ENCODE measurements around the gene SIN3B. TPM values are rescaled to one million over a fixed set of nuclear protein-coding genes. Genes with fewer than 3 reads are reported as not detected.

SIN3B gene
- polyA plus RNA-seq (31.2 and 36.9 TPM in 2 replicates), polyA minus RNA-seq (53.5 and 54.5 TPM in 2 replicates)

- no peaks in the 10 kb centered on the region for H3F3A ChIP-seq (ENCODE audit: insufficient read depth, low read length, poor library complexity, severe bottlenecking)
- H3K9me3 ChIP-seq (ENCODE audit: low read length) = no peaks in the 10 kb centered on the region
- H3K27me3 ChIP-seq (ENCODE audit: insufficient read depth, low read depth, low read length) = no peaks in the 10 kb centered on the region
- peak within 1 kb of the TSS; percentile 86 for H3K9ac ChIP-seq (ENCODE audit: low read length)
- H3K36me3 ChIP-seq (ENCODE audit: insufficient read depth, low read length) = no peaks in the 10 kb centered on the region
- peaks cover 20% of the 10 kb centered on the region for H3K79me2 ChIP-seq (replicated peaks; ENCODE audit: insufficient read depth, low read length)
- H4K20me1 ChIP-seq (ENCODE audit: insufficient read depth) = no peaks in the 10 kb centered on the region
- H3K4me2 ChIP-seq (ENCODE audit: low read length) = peak within 1 kb of the TSS; percentile 91
- H3K9me2 ChIP-seq (ENCODE audit: insufficient read depth, low read length) = no peaks in the 10 kb centered on the region
- H3K27ac ChIP-seq (ENCODE audit: low read length) = peak within 1 kb of the TSS; percentile 49
- H3K4me3 ChIP-seq (ENCODE audit: low read length) = peak within 1 kb of the TSS; percentile 97
- TF ChIP-seq EZH2 (IDR thresholded peaks at IDR 0.05; ENCODE audit: borderline replicate concordance, insufficient read depth, low read length, poor library complexity, severe bottlenecking) (no peak), EP300 (conservative IDR thresholded peaks at IDR 0.05; ENCODE audit: poor library complexity, severe bottlenecking) (no peak), TAF1 (IDR thresholded peaks at IDR 0.05; ENCODE audit: low read depth) (peak; percentile 19), CTCF (IDR thresholded peaks at IDR 0.05; ENCODE audit: poor library complexity, severe bottlenecking) (no peak), MXI1 (conservative IDR thresholded peaks at IDR 0.05; ENCODE audit: poor library complexity, severe bottlenecking) (peak; percentile 86), POLR2AphosphoS5 (IDR thresholded peaks at IDR 0.05) (peak; percentile 81), RAD21 (conservative IDR thresholded peaks at IDR 0.05) (peak; percentile 22), REST (IDR thresholded peaks at IDR 0.05; ENCODE audit: borderline replicate concordance) (no peak), SMC3 (conservative IDR thresholded peaks at IDR 0.05; ENCODE audit: poor library complexity) (peak; percentile 35)
- H2AFZ ChIP-seq (ENCODE audit: low read depth, low read length) = peak within 1 kb of the TSS; percentile 60
Measured at GRCh38 chr19:16829010-16829821, at the start of gene SIN3B. Gene SIN3B, plus strand, starts transcription at chr19:16829398. Its CDS starts 23 bp downstream, at chr19:16829421.

- no peaks in the 10 kb centered on the region for H4K20me1 ChIP-seq (ENCODE audit: insufficient read depth)
- no peaks in the 10 kb centered on the region for H3K9me2 ChIP-seq (ENCODE audit: insufficient read depth, low read length)
- no peaks in the 10 kb centered on the region for H3F3A ChIP-seq (ENCODE audit: insufficient read depth, low read length, poor library complexity, severe bottlenecking)
- H3K79me2 ChIP-seq (replicated peaks; ENCODE audit: insufficient read depth, low read length) = no peaks in the 10 kb centered on the region
- no peak overlapping the region for H3K4me3 ChIP-seq (ENCODE audit: low read length)
- no peak overlapping the region for H3K27ac ChIP-seq (ENCODE audit: low read length)
- H3K27me3 ChIP-seq (ENCODE audit: insufficient read depth, low read depth, low read length) = no peaks in the 10 kb centered on the region
- no peaks in the 10 kb centered on the region for H3K9me3 ChIP-seq (ENCODE audit: low read length)
- TF ChIP-seq EZH2 (IDR thresholded peaks at IDR 0.05; ENCODE audit: borderline replicate concordance, insufficient read depth, low read length, poor library complexity, severe bottlenecking) = no peak
- TF ChIP-seq RAD21 (conservative IDR thresholded peaks at IDR 0.05) = no peak
- TF ChIP-seq POLR2AphosphoS5 (IDR thresholded peaks at IDR 0.05) = no peak
- no peak for TF ChIP-seq CTCF (IDR thresholded peaks at IDR 0.05; ENCODE audit: poor library complexity, severe bottlenecking)
- no peak for TF ChIP-seq TAF1 (IDR thresholded peaks at IDR 0.05; ENCODE audit: low read depth)
- TF ChIP-seq REST (IDR thresholded peaks at IDR 0.05; ENCODE audit: borderline replicate concordance) = no peak
- no peak for TF ChIP-seq MXI1 (conservative IDR thresholded peaks at IDR 0.05; ENCODE audit: poor library complexity, severe bottlenecking)
- no peak overlapping the region for H2AFZ ChIP-seq (ENCODE audit: low read depth, low read length)
- no peak overlapping the region for H3K9ac ChIP-seq (ENCODE audit: low read length)
- no peaks in the 10 kb centered on the region for H3K36me3 ChIP-seq (ENCODE audit: insufficient read depth, low read length)
- H3K4me2 ChIP-seq (ENCODE audit: low read length) = no peak overlapping the region
Measured at GRCh38 chr19:16779539-16780163, 49.5 kb upstream of the SIN3B start.
